Stimulated activated CD4-positive, alpha-beta T cell treated with anti-CD3 and anti-CD28 coated beads, TNF-alpha, amount 100 ng/mL, for 48 hours (primary cell): ENCODE data around the gene LRRC8E.
A peak's percentile ranks its signal among the peaks of the same experiment; 100 is the strongest.
"Not testable (repeated sequence)": the region's sequence is repeated elsewhere in the genome, so short reads cannot be mapped to it uniquely, and the experiment has no call there.

Experiments
- DNase-seq, 3 donors: peaks; one replicate each; pipeline ENCODE4 v3.0.0-alpha.2; 2020; ENCODE audit warnings: low read depth in 3 of 3

The LRRC8E gene

GRCh38 chr19:7908742-7909461 lies 20.6 kb downstream of the LRRC8E start:
- no peak for DNase-seq

GRCh38 chr19:7909471-7910067 lies 21.3 kb downstream of the LRRC8E start:
- DNase-seq = no peak

- DNase-seq = no peak
Measured at GRCh38 chr19:7910321-7911161, 22.2 kb downstream of the LRRC8E start.

GRCh38 chr19:7911508-7912143 lies 23.3 kb downstream of the LRRC8E start:
- DNase-seq = no peak

GRCh38 chr19:7912144-7912696 lies 23.9 kb downstream of the LRRC8E start:
- no peak for DNase-seq

- DNase-seq = no peak
Measured at GRCh38 chr19:7912697-7913564, 24.6 kb downstream of the LRRC8E start.

GRCh38 chr19:7913652-7914051 lies 25.3 kb downstream of the LRRC8E start:
- no peak for DNase-seq

- DNase-seq = no peak
Measured at GRCh38 chr19:7914099-7914498, 25.8 kb downstream of the LRRC8E start.

- DNase-seq = no peak
Measured at GRCh38 chr19:7914598-7915045, 26.3 kb downstream of the LRRC8E start, which contains the start of gene TGFBR3L. TGFBR3L (plus strand) TSS chr19:7914830.

GRCh38 chr19:7915250-7916102 lies 27.2 kb downstream of the LRRC8E start:
- DNase-seq = no peak

GRCh38 chr19:7916103-7916954 lies 28.0 kb downstream of the LRRC8E start:
- peak in 1 of 3 donors; percentile 38 for DNase-seq

GRCh38 chr19:7916955-7917266 lies 28.6 kb downstream of the LRRC8E start:
- no peak for DNase-seq

GRCh38 chr19:7917267-7918061 lies 29.2 kb downstream of the LRRC8E start:
- no peak for DNase-seq

- DNase-seq = not testable (repeated sequence)
Measured at GRCh38 chr19:7918062-7918614, 29.8 kb downstream of the LRRC8E start.

- DNase-seq = no peak
Measured at GRCh38 chr19:7918615-7919421, 30.5 kb downstream of the LRRC8E start.

GRCh38 chr19:7919610-7920518 lies 31.6 kb downstream of the LRRC8E start, which contains the start of gene SNAPC2:
SNAPC2 (plus strand) TSS chr19:7920338; CDS start chr19:7920367, 29 bp downstream.
- DNase-seq = peak; percentile 95 to 97 (median 97)
